Activated T-helper 9 cell treated with anti-CD3 and anti-CD28 coated beads, Interleukin-2, amount 50 U/mL, for 16 hours (primary cell): ENCODE results near the gene TRNT1.

Experiments used
- DNase-seq: peaks from one replicate; pipeline ENCODE4 v3.0.0-alpha.2; 2020; ENCODE audit warnings: low read depth

Gene TRNT1

GRCh38 chr3:3126477-3127431 lies at the start of gene TRNT1:
Gene TRNT1 (plus strand): TSS chr3:3126940. CDS start chr3:3129041, 2,101 bp downstream.
- DNase-seq, result peak; percentile 95

- DNase-seq, result no peak
These were observed 46.4 kb upstream of the TRNT1 start for GRCh38 chr3:3080309-3080708.

GRCh38 chr3:3081381-3082233 lies 45.1 kb upstream of the TRNT1 start:
- no peak for DNase-seq

DNA sequence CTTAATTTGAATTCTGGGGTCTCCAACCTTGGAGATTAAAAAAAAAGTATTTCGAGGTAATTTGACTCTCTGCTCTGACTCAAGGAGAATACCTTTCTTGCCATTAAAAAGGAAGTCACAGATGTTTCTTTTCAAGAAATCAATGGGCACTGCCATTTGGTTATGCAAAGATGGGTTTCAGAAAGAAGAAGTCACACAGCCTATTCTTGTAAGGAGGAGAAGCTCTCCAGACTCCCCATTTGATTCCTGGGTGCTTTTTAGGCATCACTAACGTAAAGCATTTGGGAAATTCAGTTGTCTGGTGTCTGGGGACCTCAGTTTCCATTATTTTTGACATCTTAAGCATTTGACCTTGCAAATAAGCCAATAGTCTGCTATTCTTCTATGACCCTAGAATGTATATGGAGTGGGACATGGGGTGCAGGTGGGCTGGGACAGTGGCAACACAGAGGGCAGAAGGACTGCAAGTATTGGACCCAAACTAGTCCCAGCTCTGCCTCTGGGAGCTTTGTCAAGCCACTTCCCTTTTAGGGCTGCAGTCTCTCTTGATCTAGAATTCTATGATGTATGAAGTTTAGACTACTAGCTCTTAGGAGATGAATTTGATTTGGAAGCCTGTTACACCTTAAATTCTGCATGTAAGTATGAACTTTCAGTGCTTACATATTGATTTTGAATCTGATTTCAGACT lies 44.4 kb upstream of the TRNT1 start:
- no peak for DNase-seq

- DNase-seq, result no peak
These were observed 41.9 kb upstream of the TRNT1 start for GRCh38 chr3:3084890-3085289.

GRCh38 chr3:3085782-3086181 lies 41.0 kb upstream of the TRNT1 start:
- no peak for DNase-seq

GRCh38 chr3:3086239-3086638 lies 40.5 kb upstream of the TRNT1 start:
- no peak for DNase-seq

- no peak for DNase-seq
These were observed 39.5 kb upstream of the TRNT1 start for GRCh38 chr3:3087279-3087678.

GRCh38 chr3:3087716-3088465 lies 38.8 kb upstream of the TRNT1 start:
- no peak for DNase-seq

DNA sequence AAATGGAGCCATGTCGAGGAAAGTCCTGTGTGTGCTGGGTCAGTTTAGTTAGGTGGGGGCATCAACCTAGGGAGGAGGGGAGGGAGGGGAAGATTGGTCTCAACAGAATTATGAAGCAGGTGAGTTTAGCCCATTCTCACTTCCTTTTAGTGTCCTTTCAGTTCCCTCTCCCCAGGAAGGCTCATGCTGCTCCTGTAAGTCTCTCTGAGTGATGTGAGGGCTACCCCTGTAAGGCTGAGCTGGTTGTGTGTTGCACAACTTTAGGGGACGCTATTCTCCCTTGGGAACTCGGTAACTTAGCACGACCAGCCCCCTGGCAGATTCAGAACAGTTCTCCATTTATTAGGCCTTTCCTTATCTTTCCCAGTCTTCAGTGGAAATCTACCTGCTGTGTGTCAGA lies 37.7 kb upstream of the TRNT1 start:
- DNase-seq, result no peak

DNA sequence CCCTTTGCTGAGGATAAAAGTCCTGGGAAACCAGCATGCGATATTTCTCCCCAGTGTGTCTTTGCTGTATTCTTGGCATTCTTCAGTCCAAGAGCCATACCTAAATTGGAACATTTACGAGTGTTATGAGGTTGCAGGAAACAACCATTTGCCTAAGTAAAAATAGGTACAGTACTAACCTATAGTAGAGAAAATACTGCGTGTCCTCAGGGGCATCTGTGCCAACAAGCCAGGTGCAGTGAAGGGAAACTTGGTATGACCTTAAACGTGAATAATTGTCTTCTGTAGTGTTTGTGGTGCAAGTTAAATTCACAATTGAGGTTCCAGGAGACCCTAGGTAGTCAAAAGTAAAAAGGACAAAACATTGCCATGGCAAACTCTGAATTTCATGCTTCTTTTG lies 28.8 kb upstream of the TRNT1 start:
- no peak for DNase-seq

GRCh38 chr3:3101660-3102458 lies 24.9 kb upstream of the TRNT1 start:
- DNase-seq, result no peak

DNA sequence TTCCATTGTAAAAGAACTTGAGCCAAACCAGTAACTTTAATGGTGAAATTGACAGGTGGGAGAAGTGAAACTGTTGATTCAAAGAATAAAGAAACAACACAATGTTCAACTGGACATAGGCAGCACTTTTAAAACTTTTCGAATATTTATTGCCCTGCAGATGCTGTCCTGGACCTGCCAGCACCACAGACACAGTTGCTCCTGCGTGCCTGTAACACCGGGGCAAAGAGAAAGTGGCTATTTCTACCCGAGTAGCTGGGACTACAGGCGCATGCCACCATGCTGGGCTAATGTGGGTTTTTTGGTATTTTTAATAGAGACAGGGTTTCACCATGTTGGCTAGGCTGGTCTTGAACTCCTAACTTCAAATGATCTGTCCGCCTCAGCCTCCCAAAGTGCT lies 24.0 kb upstream of the TRNT1 start:
- DNase-seq, result no peak

GRCh38 chr3:3105246-3105645 lies 21.5 kb upstream of the TRNT1 start:
- DNase-seq, result no peak

- DNase-seq, result no peak
These were observed 20.9 kb upstream of the TRNT1 start for GRCh38 chr3:3105815-3106214.

- no peak for DNase-seq
These were observed 19.6 kb upstream of the TRNT1 start for GRCh38 chr3:3107181-3107580.

DNA sequence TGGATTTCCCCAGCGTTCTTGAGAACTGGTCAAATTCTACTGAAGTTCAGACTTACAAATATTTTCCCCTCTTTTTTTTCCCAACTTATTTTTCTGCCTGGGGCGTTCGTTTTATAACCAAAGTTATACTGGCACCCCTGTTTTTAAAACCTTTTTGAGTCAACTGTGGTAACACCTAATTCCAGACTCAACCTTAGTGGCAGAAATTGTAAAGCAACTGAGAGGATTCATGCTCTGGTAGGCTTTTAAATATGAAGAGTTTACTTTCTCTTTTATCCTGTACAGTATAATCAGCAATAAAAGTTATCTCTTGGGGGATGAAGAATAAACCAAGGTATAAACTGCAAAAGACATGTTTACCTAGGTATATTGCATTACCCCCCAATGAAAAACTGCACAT lies 18.9 kb upstream of the TRNT1 start:
- DNase-seq, result no peak

DNA sequence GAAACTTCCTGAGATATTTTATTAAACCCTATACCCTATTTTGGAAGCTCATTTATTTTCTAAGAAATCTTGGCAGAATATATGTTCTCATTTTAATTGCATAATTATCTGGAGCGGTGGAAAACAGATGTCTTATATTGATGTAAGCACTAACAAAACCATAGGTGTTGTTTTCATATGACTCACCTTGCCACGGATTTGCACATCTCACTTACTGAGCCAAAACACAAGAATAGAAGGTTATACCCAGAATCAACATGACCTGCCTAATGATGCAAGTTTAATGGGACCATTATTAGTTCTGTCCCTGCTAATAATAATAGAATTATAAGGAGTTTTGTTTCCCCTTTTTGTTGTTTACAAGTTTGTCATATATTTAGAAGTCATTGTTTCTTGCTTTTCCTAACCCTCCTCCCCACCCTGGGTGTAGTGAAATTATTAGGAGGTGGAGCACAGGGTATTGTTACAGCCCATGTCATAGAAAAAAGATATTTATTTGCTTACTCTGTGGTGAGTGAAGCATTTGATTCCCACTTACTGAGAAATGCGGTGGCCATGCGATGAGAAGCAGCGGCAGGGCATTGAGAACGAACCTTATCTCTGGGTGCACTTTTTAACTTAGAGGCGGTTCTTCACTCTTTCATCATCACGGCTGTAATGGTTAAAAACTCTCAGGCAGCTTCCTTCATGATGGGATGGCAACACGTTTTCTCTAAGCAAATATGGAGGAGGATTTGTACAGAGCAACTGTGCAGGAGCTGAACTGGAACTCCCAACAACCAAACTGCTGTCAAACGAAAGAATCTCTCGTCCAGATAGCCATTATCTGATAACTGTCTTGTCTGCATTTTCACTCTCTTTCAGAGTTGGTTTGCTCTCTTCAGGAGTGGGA lies 17.1 kb upstream of the TRNT1 start:
- DNase-seq, result no peak

DNA sequence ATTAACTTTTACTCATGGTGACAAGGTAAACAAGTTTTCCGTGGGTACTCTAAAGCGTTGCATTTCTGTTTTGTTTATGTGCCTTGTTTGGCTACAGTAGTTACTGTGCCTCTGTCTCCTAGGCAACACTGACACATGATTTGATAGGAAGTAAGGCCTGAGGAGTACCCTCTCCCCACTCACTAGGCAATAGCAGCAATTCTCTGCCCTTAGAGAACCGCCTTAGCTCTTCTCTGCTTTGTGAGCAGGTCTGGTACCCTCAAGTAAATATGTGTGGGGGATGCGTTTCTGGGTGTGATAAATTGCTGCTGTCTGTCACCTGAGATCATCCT lies 16.5 kb upstream of the TRNT1 start, which contains the start of gene IL5RA:
TSS of gene IL5RA (minus strand) at position 76 of the 332 bp plus-strand sequence. CDS start 5,390 bp downstream, outside the sequence.
- DNase-seq, result no peak
